ENCODE results near the gene FAM89B. TPM values are rescaled to one million over a fixed set of nuclear protein-coding genes. Genes with fewer than 3 reads are reported as not detected.
A peak's percentile ranks its signal among the peaks of the same experiment; 100 is the strongest.

The FAM89B gene
- total RNA-seq, 6 experiments from 2014 or later = 40.9 to 52.8 (median 43.7) TPM

DNA sequence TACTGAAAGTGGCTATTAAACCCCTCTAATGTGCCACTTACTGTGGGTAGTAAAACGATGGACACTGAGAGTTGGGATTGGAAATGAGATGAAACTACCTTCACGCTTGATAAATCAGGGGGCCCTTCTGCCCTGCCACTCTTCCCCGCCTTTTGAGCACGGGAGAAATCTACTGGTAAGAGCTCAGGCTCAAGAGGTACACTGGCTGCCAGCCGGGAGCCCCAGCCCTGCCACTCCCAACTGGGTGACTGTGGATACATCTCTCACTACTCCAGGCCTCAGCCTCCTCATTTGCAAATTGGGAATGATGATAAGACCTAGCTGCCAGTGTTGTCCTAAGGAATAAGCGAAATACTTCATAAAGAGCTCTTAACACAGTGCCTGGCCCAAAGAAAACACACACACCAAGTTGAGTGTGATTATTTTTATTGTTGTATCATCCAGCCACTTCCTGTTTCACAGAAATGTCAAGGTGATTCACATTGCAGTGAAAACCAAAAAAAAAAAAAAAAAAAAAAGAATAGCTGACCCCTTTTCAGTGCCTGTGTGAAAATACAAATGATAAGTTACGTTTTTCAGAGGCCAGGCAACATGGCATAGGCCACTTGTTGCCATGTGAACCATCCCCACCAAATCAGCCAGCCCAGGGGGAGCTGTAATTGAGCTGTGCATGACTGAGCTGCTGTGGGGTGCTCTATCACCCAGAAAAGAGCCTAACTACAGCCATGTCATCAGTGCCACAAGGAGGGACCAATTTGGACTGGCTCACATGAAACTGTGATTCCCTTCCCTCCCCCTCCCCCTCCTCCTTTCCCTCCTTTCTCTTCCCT lies 6.5 kb upstream of the FAM89B start:
- H3K27ac Mint-ChIP-seq = peak overlapping the region; percentile 56; the same call in 1 of the 2 replicates
- TF ChIP-seq, protein P1, sequence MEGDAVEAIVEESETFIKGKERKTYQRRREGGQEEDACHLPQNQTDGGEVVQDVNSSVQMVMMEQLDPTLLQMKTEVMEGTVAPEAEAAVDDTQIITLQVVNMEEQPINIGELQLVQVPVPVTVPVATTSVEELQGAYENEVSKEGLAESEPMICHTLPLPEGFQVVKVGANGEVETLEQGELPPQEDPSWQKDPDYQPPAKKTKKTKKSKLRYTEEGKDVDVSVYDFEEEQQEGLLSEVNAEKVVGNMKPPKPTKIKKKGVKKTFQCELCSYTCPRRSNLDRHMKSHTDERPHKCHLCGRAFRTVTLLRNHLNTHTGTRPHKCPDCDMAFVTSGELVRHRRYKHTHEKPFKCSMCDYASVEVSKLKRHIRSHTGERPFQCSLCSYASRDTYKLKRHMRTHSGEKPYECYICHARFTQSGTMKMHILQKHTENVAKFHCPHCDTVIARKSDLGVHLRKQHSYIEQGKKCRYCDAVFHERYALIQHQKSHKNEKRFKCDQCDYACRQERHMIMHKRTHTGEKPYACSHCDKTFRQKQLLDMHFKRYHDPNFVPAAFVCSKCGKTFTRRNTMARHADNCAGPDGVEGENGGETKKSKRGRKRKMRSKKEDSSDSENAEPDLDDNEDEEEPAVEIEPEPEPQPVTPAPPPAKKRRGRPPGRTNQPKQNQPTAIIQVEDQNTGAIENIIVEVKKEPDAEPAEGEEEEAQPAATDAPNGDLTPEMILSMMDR (IDR thresholded peaks at IDR 0.05) = no peak
- H3K4me1 Mint-ChIP-seq (ENCODE audit: low read depth) = peaks cover 46% of the 10 kb centered on the region
- H3K27me3 Mint-ChIP-seq (ENCODE audit: insufficient read depth) = peaks cover 7% of the 10 kb centered on the region
- DNase-seq = no peak
- H3K36me3 Mint-ChIP-seq (ENCODE audit: low read depth) = peaks cover 12% of the 10 kb centered on the region
- H3K9me3 Mint-ChIP-seq = no peaks in the 10 kb centered on the region
- H3K4me3 Mint-ChIP-seq = no peak overlapping the region

DNA sequence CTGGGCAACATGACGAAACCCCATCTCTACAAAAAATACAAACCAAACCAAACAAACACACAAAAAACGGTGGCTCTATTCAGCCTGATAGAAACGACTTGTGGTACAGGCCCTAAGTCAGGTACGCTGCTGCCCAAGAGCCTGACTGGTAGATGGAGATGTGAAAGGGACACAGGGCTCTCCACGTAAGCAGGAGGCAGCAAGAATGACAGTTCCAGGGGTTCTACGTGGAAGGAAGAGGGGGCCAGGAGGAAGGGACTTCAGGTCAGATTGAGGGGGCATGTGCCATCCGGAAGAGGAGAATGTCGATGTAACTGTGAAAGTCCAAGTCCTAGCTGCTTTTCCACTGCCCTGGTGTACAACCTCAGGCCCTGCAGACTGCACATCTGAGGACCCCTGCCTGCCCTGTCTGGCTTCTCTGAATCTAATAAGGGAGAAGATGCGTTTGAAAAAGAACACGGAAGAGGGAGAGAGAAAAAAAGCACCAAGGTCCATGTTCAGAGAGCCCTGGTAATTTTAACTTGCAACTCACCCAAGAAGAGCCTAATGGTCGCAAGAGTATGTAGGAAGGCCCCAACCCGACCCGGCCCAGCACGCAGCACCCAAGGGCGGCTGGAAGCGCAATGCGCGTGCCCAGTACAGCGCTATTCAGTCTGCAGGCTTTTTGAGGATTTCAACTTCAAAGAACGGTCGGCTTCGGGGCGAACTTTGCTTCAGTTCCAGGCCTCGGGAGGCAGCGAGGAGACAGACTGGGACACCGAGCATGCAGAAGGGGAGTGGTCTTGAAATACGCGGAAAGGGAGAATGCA lies 3.0 kb upstream of the FAM89B start:
- Mint-ChIP-seq H3K9me3 (no peaks in the 10 kb centered on the region), H3K4me3 (peak overlapping the region; percentile 100), H3K27me3 (ENCODE audit: insufficient read depth) (peaks cover 12% of the 10 kb centered on the region), H3K27ac (peak overlapping the region; percentile 96), H3K4me1 (ENCODE audit: low read depth) (peaks cover 60% of the 10 kb centered on the region), H3K36me3 (ENCODE audit: low read depth) (peaks cover 17% of the 10 kb centered on the region)
- DNase-seq = no peak
- TF ChIP-seq, protein P1 (IDR thresholded peaks at IDR 0.05) = no peak

DNA sequence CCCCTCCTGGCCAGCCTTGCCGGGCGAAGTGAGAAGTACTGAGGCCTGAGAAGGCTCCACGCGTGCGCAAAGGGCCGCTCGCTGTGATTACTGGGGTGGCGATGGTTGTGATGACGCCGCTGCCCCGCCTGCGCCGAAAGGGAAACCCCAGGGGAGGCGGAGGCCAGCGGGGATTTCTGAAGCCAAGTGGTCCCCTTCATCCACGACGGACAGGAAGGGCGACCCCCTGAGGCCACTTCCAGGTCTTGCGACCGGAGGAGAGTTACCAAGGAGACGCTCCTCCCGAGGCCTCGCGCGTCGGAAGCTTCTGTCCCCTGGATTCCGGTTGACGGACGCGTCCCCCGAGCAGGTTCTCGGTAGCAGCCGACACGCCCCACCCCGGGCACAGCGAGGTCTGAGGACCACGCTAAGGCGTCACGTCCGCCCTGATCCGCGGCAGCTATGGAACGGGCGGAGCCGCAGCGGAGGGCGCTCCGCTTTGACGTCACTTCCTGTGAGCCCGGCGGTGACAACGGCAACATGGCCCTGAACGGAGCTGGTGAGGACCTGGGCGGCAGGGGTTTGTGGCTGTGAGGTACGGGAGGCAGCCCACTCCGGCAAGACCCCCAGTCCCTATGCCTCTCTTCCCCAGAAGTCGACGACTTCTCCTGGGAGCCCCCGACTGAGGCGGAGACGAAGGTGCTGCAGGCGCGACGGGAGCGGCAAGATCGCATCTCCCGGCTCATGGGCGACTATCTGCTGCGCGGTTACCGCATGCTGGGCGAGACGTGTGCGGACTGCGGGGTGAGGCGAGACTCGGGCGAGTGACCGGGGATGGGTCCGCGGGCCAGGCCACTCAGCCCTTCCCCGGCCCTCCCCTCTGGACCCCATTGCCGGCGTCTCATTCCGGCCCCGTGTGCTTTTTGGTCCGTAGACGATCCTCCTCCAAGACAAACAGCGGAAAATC lies 2.1 kb upstream of the FAM89B start, which contains the start of gene ZNRD2:
ZNRD2 (plus strand) TSS at position 505 of the 946 bp plus-strand sequence; CDS start at position 520, 15 bp downstream.
- peaks cover 68% of the 10 kb centered on the region for H3K4me1 Mint-ChIP-seq (ENCODE audit: low read depth)
- peaks cover 17% of the 10 kb centered on the region for H3K36me3 Mint-ChIP-seq (ENCODE audit: low read depth)
- peak within 1 kb of the TSS; percentile 96 for H3K27ac Mint-ChIP-seq
- H3K9me3 Mint-ChIP-seq = no peaks in the 10 kb centered on the region
- TF ChIP-seq, protein P1 (IDR thresholded peaks at IDR 0.05) = peak; percentile 84
- H3K27me3 Mint-ChIP-seq (ENCODE audit: insufficient read depth) = peaks cover 19% of the 10 kb centered on the region
- peak; percentile 99 for DNase-seq
- peak within 1 kb of the TSS; percentile 100 for H3K4me3 Mint-ChIP-seq

DNA sequence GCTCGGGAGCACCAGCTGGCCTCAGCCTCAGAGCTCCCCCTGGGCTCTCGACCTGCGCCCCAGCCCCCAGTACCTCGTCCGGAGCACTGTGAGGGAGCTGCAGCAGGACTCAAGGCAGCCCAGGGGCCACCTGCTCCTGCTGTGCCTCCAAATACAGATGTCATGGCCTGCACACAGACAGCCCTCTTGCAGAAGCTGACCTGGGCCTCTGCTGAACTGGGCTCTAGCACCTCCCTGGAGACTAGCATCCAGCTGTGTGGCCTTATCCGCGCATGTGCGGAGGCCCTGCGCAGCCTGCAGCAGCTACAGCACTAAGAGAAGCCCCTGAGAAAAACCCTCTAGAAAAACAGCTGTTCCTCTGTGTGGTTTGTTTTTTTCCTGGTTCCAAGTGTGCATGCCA lies 918 bp upstream of the FAM89B start:
- TF ChIP-seq, protein P1 (IDR thresholded peaks at IDR 0.05) = no peak
- peaks cover 63% of the 10 kb centered on the region for H3K4me1 Mint-ChIP-seq (ENCODE audit: low read depth)
- peak overlapping the region; percentile 100 for H3K4me3 Mint-ChIP-seq
- DNase-seq = no peak
- H3K27me3 Mint-ChIP-seq (ENCODE audit: insufficient read depth) = peaks cover 16% of the 10 kb centered on the region
- H3K36me3 Mint-ChIP-seq (ENCODE audit: low read depth) = peaks cover 17% of the 10 kb centered on the region
- H3K27ac Mint-ChIP-seq = peak overlapping the region; percentile 96
- H3K9me3 Mint-ChIP-seq = no peaks in the 10 kb centered on the region

DNA sequence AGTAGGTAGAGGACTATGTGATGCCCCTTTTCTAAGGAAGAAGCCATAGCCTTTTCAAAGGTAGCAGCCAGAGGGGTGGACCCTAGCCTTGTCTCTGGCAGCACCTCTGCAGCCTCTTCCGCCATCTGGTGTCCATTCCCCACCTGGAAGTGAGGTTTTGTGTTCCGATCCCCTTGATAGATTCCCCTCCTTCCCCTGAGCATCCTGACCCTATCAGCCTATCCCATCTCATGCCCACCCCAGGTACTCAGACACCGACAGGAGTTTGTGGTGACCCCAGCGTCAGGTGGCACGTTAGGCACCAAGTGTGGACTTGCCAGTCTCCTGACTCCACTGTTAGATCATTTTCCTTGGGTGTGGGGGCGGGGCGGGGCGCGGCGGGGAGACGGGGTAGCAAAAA lies 398 bp upstream of the FAM89B start:
- Mint-ChIP-seq H3K9me3 (no peaks in the 10 kb centered on the region), H3K4me1 (ENCODE audit: low read depth) (peaks cover 66% of the 10 kb centered on the region), H3K36me3 (ENCODE audit: low read depth) (peaks cover 17% of the 10 kb centered on the region), H3K4me3 (peak overlapping the region; percentile 100), H3K27ac (peak overlapping the region; percentile 96), H3K27me3 (ENCODE audit: insufficient read depth) (peaks cover 16% of the 10 kb centered on the region)
- TF ChIP-seq, protein P1 (IDR thresholded peaks at IDR 0.05) = peak; percentile 58
- DNase-seq = peak; percentile 46
